ENCODE results near the gene AIFM3. TPM values are rescaled to one million over a fixed set of nuclear protein-coding genes. Genes with fewer than 3 reads are reported as not detected.

AIFM3 gene, protein sequence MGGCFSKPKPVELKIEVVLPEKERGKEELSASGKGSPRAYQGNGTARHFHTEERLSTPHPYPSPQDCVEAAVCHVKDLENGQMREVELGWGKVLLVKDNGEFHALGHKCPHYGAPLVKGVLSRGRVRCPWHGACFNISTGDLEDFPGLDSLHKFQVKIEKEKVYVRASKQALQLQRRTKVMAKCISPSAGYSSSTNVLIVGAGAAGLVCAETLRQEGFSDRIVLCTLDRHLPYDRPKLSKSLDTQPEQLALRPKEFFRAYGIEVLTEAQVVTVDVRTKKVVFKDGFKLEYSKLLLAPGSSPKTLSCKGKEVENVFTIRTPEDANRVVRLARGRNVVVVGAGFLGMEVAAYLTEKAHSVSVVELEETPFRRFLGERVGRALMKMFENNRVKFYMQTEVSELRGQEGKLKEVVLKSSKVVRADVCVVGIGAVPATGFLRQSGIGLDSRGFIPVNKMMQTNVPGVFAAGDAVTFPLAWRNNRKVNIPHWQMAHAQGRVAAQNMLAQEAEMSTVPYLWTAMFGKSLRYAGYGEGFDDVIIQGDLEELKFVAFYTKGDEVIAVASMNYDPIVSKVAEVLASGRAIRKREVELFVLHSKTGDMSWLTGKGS
- 1 to 10 TPM; 5.1 to 9.4 (median 6.1) TPM for polyA plus RNA-seq
- long read RNA-seq, donor 1, result 0 reads
- long read RNA-seq, donor 2, result 0 reads
- long read RNA-seq, donor 3, result 0 reads
- long read RNA-seq, donor 4, result 0 reads
- long read RNA-seq, donor 5, result 0 reads
- long read RNA-seq, donor 6, result 0 reads
- long read RNA-seq, donor 7, result 0 reads
- long read RNA-seq, donor 8, result 0 reads
- long read RNA-seq, donor 9, result 0 reads
- long read RNA-seq, donor 10, result 0 reads

DNA sequence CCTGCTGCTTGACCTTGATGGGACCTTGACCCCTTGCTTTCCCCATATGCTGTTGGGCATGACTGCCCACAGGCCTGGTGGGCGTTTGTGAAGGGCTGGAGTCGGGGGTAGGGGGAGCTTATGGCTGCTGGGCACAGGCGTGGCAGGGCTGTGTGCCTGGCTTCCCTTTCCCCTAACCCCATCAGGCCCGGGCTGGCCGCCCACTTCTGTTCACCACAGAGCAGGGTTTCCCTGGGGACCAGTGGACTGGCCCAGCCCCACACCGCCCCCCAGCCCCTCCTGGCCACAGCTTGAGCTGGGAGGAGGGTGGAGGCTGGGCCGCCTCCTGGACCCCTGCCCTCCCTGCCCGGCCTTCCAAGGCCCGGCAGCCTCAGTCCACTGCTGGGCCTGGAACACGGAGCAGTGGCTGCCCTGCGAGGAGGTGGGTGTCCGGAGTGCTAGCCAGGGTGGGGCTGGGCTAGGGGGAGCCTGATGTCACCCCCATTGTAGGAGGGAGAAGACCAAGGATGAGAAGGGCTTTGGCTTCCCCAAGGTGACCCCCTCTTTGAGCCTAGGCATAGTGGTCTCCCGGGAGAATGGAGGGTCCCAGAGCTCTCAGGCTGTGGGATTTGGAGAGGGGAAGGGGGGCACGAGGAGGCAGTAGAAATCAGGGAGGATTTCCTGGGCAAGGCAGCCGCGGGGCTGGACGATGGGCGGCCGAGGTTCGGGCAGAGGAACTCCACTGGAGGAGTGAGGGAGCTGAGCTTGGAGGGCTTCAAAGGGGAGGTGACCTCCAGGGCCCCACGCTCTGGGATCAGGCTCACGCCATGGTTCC lies at the start of gene AIFM3:
Gene AIFM3 (plus strand): TSS at position 373 of the 814 bp plus-strand sequence. CDS start 690 bp downstream, outside the sequence.
- peaks cover 0 to 13% (median 3%) of the 10 kb centered on the region in 3 donors for H3K27me3 ChIP-seq (ENCODE audit: control insufficient read depth in 3 of 3, insufficient read depth in 3 of 3, low read length in 3 of 3)
- H3K27ac ChIP-seq (ENCODE audit: low read depth in 1 of 3, low read length in 2 of 3), result no peak within 1 kb of the TSS
- no peak for DNase-seq
- 72% methylated on average over 21 to 22 of the region's 22 CpGs for WGBS, 3 donors
- no peaks in the 10 kb centered on the region for H3K9me3 ChIP-seq (ENCODE audit: control insufficient read depth in 2 of 2, insufficient read depth in 1 of 2, low read depth in 1 of 2, low read length in 1 of 2)
- H3K36me3 ChIP-seq (ENCODE audit: control insufficient read depth in 3 of 3, insufficient read depth in 2 of 3, low read depth in 1 of 3, low read length in 3 of 3), result no peaks in the 10 kb centered on the region
- peaks cover 0 to 16% (median 0%) of the 10 kb centered on the region in 3 donors for H3K4me1 ChIP-seq (ENCODE audit: control insufficient read depth in 3 of 3, insufficient read depth in 2 of 3, low read depth in 1 of 3, low read length in 2 of 3)
- FAIRE-seq, result no peak
- no peak within 1 kb of the TSS for H3K4me3 ChIP-seq (ENCODE audit: low read depth in 1 of 3, low read length in 3 of 3)

DNA sequence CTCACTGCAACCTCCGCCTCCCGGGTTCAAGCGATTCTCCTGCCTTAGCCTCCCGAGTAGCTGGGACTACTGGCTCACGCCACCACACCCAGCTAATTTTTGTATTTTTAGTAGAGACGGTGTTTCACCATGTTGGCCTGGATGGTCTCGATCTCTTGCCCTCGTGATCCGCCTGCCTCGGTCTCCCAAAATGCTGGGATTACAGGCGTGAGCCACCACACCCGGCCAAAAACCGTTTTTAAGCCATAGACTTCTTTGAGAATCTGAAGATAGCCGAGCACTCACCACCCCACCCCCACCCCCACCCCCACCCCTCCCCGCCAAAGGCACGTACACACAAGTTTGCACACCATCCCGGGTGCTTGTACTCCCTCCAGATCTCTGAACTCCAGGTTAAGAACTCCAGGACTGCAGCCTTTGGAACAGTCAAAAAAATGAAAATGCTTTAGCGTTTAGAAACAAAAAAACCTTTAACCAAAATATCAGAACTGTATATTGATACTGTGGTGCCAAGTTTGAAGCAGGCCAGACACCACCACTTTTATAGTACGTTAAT lies 48.3 kb upstream of the AIFM3 start:
- peak overlapping the region; percentile 46 to 96 (median 88) for H3K4me3 ChIP-seq (ENCODE audit: low read depth in 1 of 3, low read length in 3 of 3)
- no peaks in the 10 kb centered on the region for H3K27me3 ChIP-seq (ENCODE audit: control insufficient read depth in 3 of 3, insufficient read depth in 3 of 3, low read length in 3 of 3)
- H3K9me3 ChIP-seq (ENCODE audit: control insufficient read depth in 2 of 2, insufficient read depth in 1 of 2, low read depth in 1 of 2, low read length in 1 of 2), result no peaks in the 10 kb centered on the region
- peak overlapping the region in 1 of 3 donors; percentile 96 for H3K27ac ChIP-seq (ENCODE audit: low read depth in 1 of 3, low read length in 2 of 3)
- H3K36me3 ChIP-seq (ENCODE audit: control insufficient read depth in 3 of 3, insufficient read depth in 2 of 3, low read depth in 1 of 3, low read length in 3 of 3), result peaks cover 0 to 6% (median 0%) of the 10 kb centered on the region in 3 donors
- 0% methylated on average over 14 to 19 of the region's 19 CpGs for WGBS, 3 donors
- peaks cover 0 to 20% (median 7%) of the 10 kb centered on the region in 3 donors for H3K4me1 ChIP-seq (ENCODE audit: control insufficient read depth in 3 of 3, insufficient read depth in 2 of 3, low read depth in 1 of 3, low read length in 2 of 3)
- DNase-seq (peak in 1 of 2 donors; percentile 12), FAIRE-seq (no peak)

DNA sequence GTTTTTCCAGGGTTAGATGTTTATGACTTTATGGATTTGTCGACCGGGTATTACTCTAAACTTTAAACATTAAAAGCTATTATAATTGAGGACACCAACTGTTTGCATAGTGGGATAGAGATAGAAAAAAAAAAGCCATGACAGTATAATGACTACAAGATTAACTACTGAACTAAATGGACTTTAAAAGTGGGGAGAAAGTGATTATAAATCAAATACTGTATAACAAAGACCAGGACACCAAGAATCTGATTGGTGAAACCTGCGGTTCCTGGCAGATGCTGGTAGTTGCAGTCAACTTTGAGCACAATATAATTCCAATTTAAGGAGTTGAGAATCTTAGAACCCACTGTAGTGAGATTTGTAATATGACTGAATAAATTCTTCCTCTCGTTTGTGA lies 47.3 kb upstream of the AIFM3 start:
- Histone ChIP-seq H3K27me3 (ENCODE audit: control insufficient read depth in 3 of 3, insufficient read depth in 3 of 3, low read length in 3 of 3) (no peaks in the 10 kb centered on the region), H3K4me1 (ENCODE audit: control insufficient read depth in 3 of 3, insufficient read depth in 2 of 3, low read depth in 1 of 3, low read length in 2 of 3) (peaks cover 0 to 20% (median 7%) of the 10 kb centered on the region in 3 donors), H3K36me3 (ENCODE audit: control insufficient read depth in 3 of 3, insufficient read depth in 2 of 3, low read depth in 1 of 3, low read length in 3 of 3) (peaks cover 0 to 13% (median 0%) of the 10 kb centered on the region in 3 donors), H3K27ac (ENCODE audit: low read depth in 1 of 3, low read length in 2 of 3) (peak overlapping the region in 2 of 3 donors; percentile 67 to 96), H3K9me3 (ENCODE audit: control insufficient read depth in 2 of 2, insufficient read depth in 1 of 2, low read depth in 1 of 2, low read length in 1 of 2) (no peaks in the 10 kb centered on the region), H3K4me3 (ENCODE audit: low read depth in 1 of 3, low read length in 3 of 3) (peak overlapping the region; percentile 30 to 88 (median 35))
- FAIRE-seq (no peak), DNase-seq (peak in 1 of 2 donors; percentile 28)
- 1 to 10% (median 5%) methylated on average over 4 of the region's 4 CpGs for WGBS, 3 donors

DNA sequence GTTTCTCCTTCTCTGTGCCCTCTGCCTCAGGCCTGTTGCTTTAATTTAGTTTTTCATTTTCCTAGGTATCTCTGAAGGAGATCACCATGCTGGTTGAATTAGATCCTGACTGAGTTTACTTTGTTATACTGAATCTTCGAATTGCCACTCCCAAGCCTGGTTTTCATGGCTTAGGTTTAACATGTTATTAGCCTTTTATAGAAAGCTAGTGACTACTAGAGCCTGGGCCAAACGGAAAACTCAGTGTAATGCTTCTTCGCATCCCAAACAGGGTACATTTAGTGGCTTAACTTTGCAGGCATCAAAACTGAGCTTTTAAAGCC lies 46.2 kb upstream of the AIFM3 start:
- no peak for FAIRE-seq
- Histone ChIP-seq H3K4me3 (ENCODE audit: low read depth in 1 of 3, low read length in 3 of 3) (peak overlapping the region in 2 of 3 donors; percentile 35 to 88), H3K4me1 (ENCODE audit: control insufficient read depth in 3 of 3, insufficient read depth in 2 of 3, low read depth in 1 of 3, low read length in 2 of 3) (peaks cover 0 to 16% (median 7%) of the 10 kb centered on the region in 3 donors)

DNA sequence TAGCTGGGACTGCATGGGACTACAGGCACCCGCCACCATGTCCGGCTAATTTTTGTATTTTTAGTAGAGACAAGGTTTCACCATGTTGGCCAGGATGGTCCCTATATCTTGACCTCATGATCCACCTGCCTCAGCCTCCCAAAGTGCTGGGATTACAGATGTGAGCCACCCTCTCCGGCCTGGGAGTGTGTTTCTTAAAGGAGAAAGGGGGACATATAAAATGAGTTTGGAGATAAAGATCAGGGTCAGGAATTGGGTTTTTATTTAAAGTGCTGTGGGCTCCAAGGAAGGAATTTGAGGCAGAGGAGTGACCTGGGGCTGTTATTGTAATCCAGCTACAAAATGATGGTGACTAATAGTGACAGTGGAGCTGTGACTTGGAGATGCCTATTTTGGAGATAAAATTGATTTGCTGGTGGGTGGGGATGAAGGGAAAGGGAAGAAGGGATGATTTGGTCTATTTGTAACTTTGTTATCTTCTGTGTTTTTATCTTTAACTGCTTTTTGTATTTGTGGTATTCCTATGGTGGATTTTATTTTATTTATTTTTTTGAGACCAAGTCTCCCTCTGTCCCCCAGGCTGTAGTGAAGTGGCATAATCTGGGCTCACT lies 44.8 kb upstream of the AIFM3 start:
- DNase-seq, result no peak
- Histone ChIP-seq H3K27ac (ENCODE audit: low read depth in 1 of 3, low read length in 2 of 3) (no peak overlapping the region), H3K4me1 (ENCODE audit: control insufficient read depth in 3 of 3, insufficient read depth in 2 of 3, low read depth in 1 of 3, low read length in 2 of 3) (peaks cover 0 to 14% (median 7%) of the 10 kb centered on the region in 3 donors), H3K36me3 (ENCODE audit: control insufficient read depth in 3 of 3, insufficient read depth in 2 of 3, low read depth in 1 of 3, low read length in 3 of 3) (peaks cover 0 to 24% (median 0%) of the 10 kb centered on the region in 3 donors), H3K27me3 (ENCODE audit: control insufficient read depth in 3 of 3, insufficient read depth in 3 of 3, low read length in 3 of 3) (no peaks in the 10 kb centered on the region), H3K9me3 (ENCODE audit: control insufficient read depth in 2 of 2, insufficient read depth in 1 of 2, low read depth in 1 of 2, low read length in 1 of 2) (no peaks in the 10 kb centered on the region), H3K4me3 (ENCODE audit: low read depth in 1 of 3, low read length in 3 of 3) (no peak overlapping the region)
- FAIRE-seq, result no peak
- WGBS, 3 donors, result 66 to 80% (median 78%) methylated on average over 3 of the region's 3 CpGs

More for the DNA sequence above, 46.2 kb upstream of the AIFM3 start:
- DNase-seq, result no peak
- H3K9me3 ChIP-seq (ENCODE audit: control insufficient read depth in 2 of 2, insufficient read depth in 1 of 2, low read depth in 1 of 2, low read length in 1 of 2), result no peaks in the 10 kb centered on the region
- no peaks in the 10 kb centered on the region for H3K27me3 ChIP-seq (ENCODE audit: control insufficient read depth in 3 of 3, insufficient read depth in 3 of 3, low read length in 3 of 3)
- WGBS, 3 donors, result 30 to 43% (median 31%) methylated on average over 3 of the region's 3 CpGs
- peak overlapping the region in 1 of 3 donors; percentile 96 for H3K27ac ChIP-seq (ENCODE audit: low read depth in 1 of 3, low read length in 2 of 3)
- H3K36me3 ChIP-seq (ENCODE audit: control insufficient read depth in 3 of 3, insufficient read depth in 2 of 3, low read depth in 1 of 3, low read length in 3 of 3), result peaks cover 0 to 21% (median 0%) of the 10 kb centered on the region in 3 donors

DNA sequence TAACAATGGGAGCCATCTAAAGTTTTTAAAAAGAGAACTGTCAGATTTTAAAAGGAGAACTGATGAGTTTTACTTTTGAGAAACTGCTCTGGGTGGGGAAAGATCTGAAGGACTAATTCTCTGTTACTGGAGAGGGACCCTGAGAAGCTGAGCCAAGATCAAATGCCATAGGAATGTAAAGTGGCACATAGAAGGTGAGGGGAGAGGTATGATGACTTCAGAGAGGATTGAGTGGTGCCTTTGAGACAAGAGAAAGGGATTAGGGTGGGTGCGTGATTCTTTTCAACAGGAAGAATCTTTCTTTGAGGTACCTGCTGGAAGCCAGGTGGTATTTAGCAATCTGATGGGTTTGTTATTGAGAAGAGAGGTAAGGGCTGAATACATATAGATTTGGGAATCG lies 40.8 kb upstream of the AIFM3 start:
- WGBS, 3 donors, result 87 to 90% (median 89%) methylated on average over 2 of the region's 2 CpGs
- H3K36me3 ChIP-seq (ENCODE audit: control insufficient read depth in 3 of 3, insufficient read depth in 2 of 3, low read depth in 1 of 3, low read length in 3 of 3), result peaks cover 0 to 42% (median 0%) of the 10 kb centered on the region in 3 donors

DNA sequence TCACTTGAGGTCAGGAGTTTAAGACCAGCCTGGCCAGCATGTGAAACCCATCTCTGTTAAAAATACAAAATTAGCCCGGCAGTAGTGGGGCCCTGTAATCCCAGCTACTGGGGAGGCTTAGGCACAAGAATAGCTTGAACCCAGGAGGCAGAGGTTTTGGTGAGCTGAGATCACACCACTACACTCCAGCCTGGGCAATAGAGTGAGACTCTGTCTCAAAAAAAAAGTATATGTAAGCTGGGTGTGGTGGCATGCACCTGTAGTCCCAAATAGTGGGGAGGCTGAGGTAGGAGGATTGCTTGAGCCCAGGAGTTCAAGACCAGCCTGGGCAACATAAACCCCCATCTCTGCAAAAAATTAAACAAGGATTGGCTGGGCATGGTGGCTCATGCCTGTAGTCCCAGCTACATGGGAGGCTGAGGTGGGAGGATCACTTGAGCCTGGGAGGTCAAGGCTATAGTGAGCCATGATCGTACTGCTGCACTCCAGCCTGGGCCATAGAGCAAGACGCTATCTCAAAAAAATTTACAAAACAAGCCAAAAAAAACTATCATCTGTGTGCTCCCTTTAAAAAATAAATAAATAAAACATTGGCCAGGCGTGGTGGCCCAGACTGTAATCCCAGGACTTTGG lies 39.0 kb upstream of the AIFM3 start:
- DNase-seq, result no peak
- no peak overlapping the region for H3K27ac ChIP-seq (ENCODE audit: low read depth in 1 of 3, low read length in 2 of 3)
- no peaks in the 10 kb centered on the region for H3K9me3 ChIP-seq (ENCODE audit: control insufficient read depth in 2 of 2, insufficient read depth in 1 of 2, low read depth in 1 of 2, low read length in 1 of 2)
- FAIRE-seq, result no peak
- H3K27me3 ChIP-seq (ENCODE audit: control insufficient read depth in 3 of 3, insufficient read depth in 3 of 3, low read length in 3 of 3), result no peaks in the 10 kb centered on the region
- H3K4me3 ChIP-seq (ENCODE audit: low read depth in 1 of 3, low read length in 3 of 3), result no peak overlapping the region
- 83 to 90% (median 90%) methylated on average over 4 of the region's 4 CpGs for WGBS, 3 donors
- H3K36me3 ChIP-seq (ENCODE audit: control insufficient read depth in 3 of 3, insufficient read depth in 2 of 3, low read depth in 1 of 3, low read length in 3 of 3), result peaks cover 0 to 39% (median 0%) of the 10 kb centered on the region in 3 donors
- peaks cover 0 to 5% (median 0%) of the 10 kb centered on the region in 3 donors for H3K4me1 ChIP-seq (ENCODE audit: control insufficient read depth in 3 of 3, insufficient read depth in 2 of 3, low read depth in 1 of 3, low read length in 2 of 3)

More for the DNA sequence above, 40.8 kb upstream of the AIFM3 start:
- no peak for FAIRE-seq
- Histone ChIP-seq H3K4me1 (ENCODE audit: control insufficient read depth in 3 of 3, insufficient read depth in 2 of 3, low read depth in 1 of 3, low read length in 2 of 3) (peaks cover 0 to 7% (median 7%) of the 10 kb centered on the region in 3 donors), H3K27me3 (ENCODE audit: control insufficient read depth in 3 of 3, insufficient read depth in 3 of 3, low read length in 3 of 3) (no peaks in the 10 kb centered on the region), H3K4me3 (ENCODE audit: low read depth in 1 of 3, low read length in 3 of 3) (no peak overlapping the region), H3K27ac (ENCODE audit: low read depth in 1 of 3, low read length in 2 of 3) (no peak overlapping the region), H3K9me3 (ENCODE audit: control insufficient read depth in 2 of 2, insufficient read depth in 1 of 2, low read depth in 1 of 2, low read length in 1 of 2) (no peaks in the 10 kb centered on the region)
- DNase-seq, result no peak

All from small intestine (tissue), 16 donors.